ENCODE data around the gene PCNT. TPM values are rescaled to one million over a fixed set of nuclear protein-coding genes. Genes with fewer than 3 reads are reported as not detected.
A peak's percentile ranks its signal among the peaks of the same experiment; 100 is the strongest.

The PCNT gene
- total and polyA plus RNA-seq, 2 donors (not counting 1 experiment from before 2014, with no cell fraction given), result 20.3 to 58.1 TPM

GRCh38 chr21:46297338-46298271 is 26.4 kb upstream of the PCNT start:
- POLR2A ChIA-PET, result interaction anchor here (0.6 kb wide), 1 partner anchor 9 kb away, joined by 3 read pairs; no protein-coding TSS in a partner anchor
- H3K4me3 ChIP-seq (ENCODE audit: control extremely low read depth in 1 of 5, extremely low read depth in 1 of 5, insufficient read depth in 1 of 5, low read depth in 2 of 5, low read length in 4 of 5), result peak overlapping the region; percentile 27 to 65 (median 55)
- no peaks in the 10 kb centered on the region for H3K79me2 ChIP-seq (ENCODE audit: control insufficient read depth, insufficient read depth, low read length)
- ATAC-seq (ENCODE audit: low read depth) (peak; percentile 36), DNase-seq (peak; percentile 31)
- H4K20me1 ChIP-seq (ENCODE audit: control insufficient read depth, insufficient read depth, low read length, poor library complexity, severe bottlenecking), result no peaks in the 10 kb centered on the region
- peaks cover 0 to 12% (median 0%) of the 10 kb centered on the region in 3 donors for H3K9me3 ChIP-seq (ENCODE audit: control extremely low read depth in 1 of 3, control insufficient read depth in 2 of 3, insufficient read depth in 1 of 3, low read length in 2 of 3)
- peak overlapping the region; percentile 85 for H3K4me3 Mint-ChIP-seq
- 6% methylated on average over 76 of the region's 84 CpGs for WGBS (ENCODE audit: insufficient coverage)
- H3K27ac ChIP-seq (ENCODE audit: low read length in 2 of 2), result no peak overlapping the region
- peaks cover 0 to 10% (median 3%) of the 10 kb centered on the region in 4 experiments for H3K27me3 ChIP-seq (replicated peaks in 1 of 4; ENCODE audit: control extremely low read depth in 1 of 4, control insufficient read depth in 3 of 4, insufficient read depth in 4 of 4, low read length in 3 of 4)
- H3K9me3 Mint-ChIP-seq (ENCODE audit: insufficient read depth), result no peaks in the 10 kb centered on the region
- H3K4me1 ChIP-seq (ENCODE audit: control insufficient read depth in 2 of 2, insufficient read depth in 2 of 2, low read length in 2 of 2), result peaks cover 9 to 14% of the 10 kb centered on the region in 2 donors
- peak overlapping the region; percentile 79 for H3K27ac Mint-ChIP-seq
- peak overlapping the region; percentile 79 for H2AFZ ChIP-seq (ENCODE audit: insufficient read depth, low read depth, low read length, poor library complexity, severe bottlenecking)
- CTCF ChIA-PET, result no interaction called here
- peak overlapping the region; percentile 92 for H3K4me2 ChIP-seq (replicated peaks; ENCODE audit: low read depth, low read length, poor library complexity, severe bottlenecking)
- H3K27me3 Mint-ChIP-seq, result peaks cover 3% of the 10 kb centered on the region
- H3K9ac ChIP-seq (ENCODE audit: low read length), result peak overlapping the region; percentile 63
- intact Hi-C loops (cut with micrococcal nuclease), result no loop called here
- no peaks in the 10 kb centered on the region for H3K36me3 ChIP-seq (replicated peaks in 1 of 2; ENCODE audit: control extremely low read depth in 1 of 2, control insufficient read depth in 1 of 2, extremely low read depth in 1 of 2, insufficient read depth in 2 of 2, low read length in 1 of 2)
- no peak for TF ChIP-seq EZH2 (IDR thresholded peaks at IDR 0.05; ENCODE audit: borderline replicate concordance, insufficient read depth, low read depth, low read length, poor library complexity, severe bottlenecking)
- no peak for TF ChIP-seq CTCF (IDR thresholded peaks at IDR 0.05)
- peaks cover 11% of the 10 kb centered on the region for H3K4me1 Mint-ChIP-seq

GRCh38 chr21:46299167-46299566 is 24.8 kb upstream of the PCNT start:
- no peaks in the 10 kb centered on the region for H3K79me2 ChIP-seq (ENCODE audit: control insufficient read depth, insufficient read depth, low read length)
- ATAC-seq (ENCODE audit: low read depth) (no peak), DNase-seq (no peak)
- peaks cover 0 to 12% (median 0%) of the 10 kb centered on the region in 3 donors for H3K9me3 ChIP-seq (ENCODE audit: control extremely low read depth in 1 of 3, control insufficient read depth in 2 of 3, insufficient read depth in 1 of 3, low read length in 2 of 3)
- no peak overlapping the region for H3K27ac Mint-ChIP-seq
- no peaks in the 10 kb centered on the region for H3K36me3 ChIP-seq (replicated peaks in 1 of 2; ENCODE audit: control extremely low read depth in 1 of 2, control insufficient read depth in 1 of 2, extremely low read depth in 1 of 2, insufficient read depth in 2 of 2, low read length in 1 of 2)
- H3K27me3 Mint-ChIP-seq, result peaks cover 3% of the 10 kb centered on the region
- whole genome bisulfite sequencing (ENCODE audit: insufficient coverage), result 93% methylated on average over 9 of the region's 9 CpGs
- no peaks in the 10 kb centered on the region for H3K9me3 Mint-ChIP-seq (ENCODE audit: insufficient read depth)
- peaks cover 0 to 10% (median 3%) of the 10 kb centered on the region in 4 experiments for H3K27me3 ChIP-seq (replicated peaks in 1 of 4; ENCODE audit: control extremely low read depth in 1 of 4, control insufficient read depth in 3 of 4, insufficient read depth in 4 of 4, low read length in 3 of 4)
- no peak overlapping the region for H3K9ac ChIP-seq (ENCODE audit: low read length)
- POLR2A ChIA-PET, result no interaction called here
- H2AFZ ChIP-seq (ENCODE audit: insufficient read depth, low read depth, low read length, poor library complexity, severe bottlenecking), result no peak overlapping the region
- TF ChIP-seq EZH2 (IDR thresholded peaks at IDR 0.05; ENCODE audit: borderline replicate concordance, insufficient read depth, low read depth, low read length, poor library complexity, severe bottlenecking) (no peak), CTCF (IDR thresholded peaks at IDR 0.05) (no peak)
- no peaks in the 10 kb centered on the region for H4K20me1 ChIP-seq (ENCODE audit: control insufficient read depth, insufficient read depth, low read length, poor library complexity, severe bottlenecking)
- H3K27ac ChIP-seq (ENCODE audit: low read length in 2 of 2), result no peak overlapping the region
- no peak overlapping the region for H3K4me3 Mint-ChIP-seq
- no peak overlapping the region for H3K4me3 ChIP-seq (ENCODE audit: control extremely low read depth in 1 of 5, extremely low read depth in 1 of 5, insufficient read depth in 1 of 5, low read depth in 2 of 5, low read length in 4 of 5)
- H3K4me2 ChIP-seq (replicated peaks; ENCODE audit: low read depth, low read length, poor library complexity, severe bottlenecking), result no peak overlapping the region
- peaks cover 9 to 14% of the 10 kb centered on the region in 2 donors for H3K4me1 ChIP-seq (ENCODE audit: control insufficient read depth in 2 of 2, insufficient read depth in 2 of 2, low read length in 2 of 2)
- CTCF ChIA-PET, result no interaction called here
- intact Hi-C loops (cut with micrococcal nuclease), result no loop called here
- H3K4me1 Mint-ChIP-seq, result peaks cover 11% of the 10 kb centered on the region

Measured in B cell (primary cell).